Heart left ventricle (tissue), 16 donors: ENCODE data around the gene PGF. TPM values are rescaled to one million over a fixed set of nuclear protein-coding genes. Genes with fewer than 3 reads are reported as not detected.
A peak's percentile ranks its signal among the peaks of the same experiment; 100 is the strongest.

Experiments used
- ATAC-seq, 4 donors: fragments of 200-7000 bp; cut with Tn5 transposase; one replicate each; pipeline ENCODE4 v1.9.1; 2020 to 2022; ENCODE audit warnings: moderate library complexity in 4 of 4, mild to moderate bottlenecking in 3 of 4, moderate number of reproducible peaks in 1 of 4
- DNase-seq, 5 donors: peaks; one replicate each; pipeline ENCODE4 v3.0.0-alpha.2; 2020
- H3K27ac ChIP-seq, 12 donors: fragments of 200-600 bp; sonication (generic) in 4 of 12; one replicate each; pipeline versions ENCODE4 v1.5.0 to v1.8.0; 2016 to 2022; ENCODE audit warnings: mild to moderate bottlenecking in 2 of 12
- H3K27me3 ChIP-seq, 9 donors: fragments of 200-600 bp; sonication (generic) in 2 of 9; one replicate each; pipeline versions ENCODE4 v1.5.1 to v1.8.0; 2016 to 2022; ENCODE audit warnings: mild to moderate bottlenecking in 3 of 9
- H3K36me3 ChIP-seq, 9 donors: fragments of 200-600 bp; sonication (generic) in 2 of 9; one replicate each; pipeline versions ENCODE4 v1.5.0 to v1.8.0; 2018 to 2022; ENCODE audit warnings: mild to moderate bottlenecking in 2 of 9
- H3K4me1 ChIP-seq, 12 donors: fragments of 200-600 bp; sonication (generic) in 4 of 12; one replicate each; pipeline versions ENCODE4 v1.5.0 to v1.8.0; 2016 to 2022; ENCODE audit warnings: mild to moderate bottlenecking in 3 of 12
- H3K4me3 ChIP-seq, 12 donors: fragments of 200-600 bp; sonication (generic) in 4 of 12; one replicate each; pipeline versions ENCODE4 v1.5.0 to v1.8.0; 2017 to 2022; ENCODE audit warnings: mild to moderate bottlenecking in 9 of 12, moderate library complexity in 4 of 12
- H3K9me3 ChIP-seq, 12 donors: fragments of 200-600 bp; sonication (generic) in 4 of 12; one replicate each; pipeline versions ENCODE4 v1.5.0 to v1.8.0; 2016 to 2022; ENCODE audit warnings: mild to moderate bottlenecking in 1 of 12
- CTCF ChIP-seq, 12 donors: fragments of 200-600 bp; sonication (generic) in 4 of 12; IDR thresholded peaks; one replicate each; pipeline versions ENCODE4 v1.5.0 to v1.8.0; 2018 to 2022; ENCODE audit warnings: antibody characterized with exemption in 12 of 12, mild to moderate bottlenecking in 5 of 12
- POLR2A ChIP-seq, 2 donors: fragments of 450-650 bp; IDR thresholded peaks; one replicate each; pipeline ENCODE4 v1.6.1; 2017; ENCODE audit warnings: antibody characterized with exemption in 2 of 2, mild to moderate bottlenecking in 2 of 2, moderate library complexity in 2 of 2
- WGBS, 4 donors: extraction: QIAGEN DNeasy Blood & Tissue Kit in 2 of 4; methylation state at CpG; one replicate each; pipeline versions ENCODE4 v1.1.5 to v1.1.7; 2013 to 2018; 5-methylcytosine and 5-hydroxymethylcytosine counted together
- intact Hi-C, 10 donors: fragments of 100-400 bp; cut with DNase I; formaldehyde crosslinking; loops; one replicate each; pipeline versions ENCODE4 v1.11.1 to v1.14.2; 2022
- polyA plus RNA-seq, 2 donors: library from polyadenylated mRNA; stranded (reverse); fragments of 200-250 nt; gene quantifications; one replicate each; pipeline ENCODE4 v1.2.3, GENCODE V29; 2013
- total RNA-seq, 9 donors: library from RNA; depleted of rRNA in 2 of 9; stranded (reverse); fragments of >200 nt in 2 of 9; fragmentation: NEBNext Ultra II Directional in 3 of 9; extraction: Animal tissue kit (Norgen Biotek cat#: 25700) in 3 of 9; gene quantifications; one replicate each; pipeline versions ENCODE4 v1.1.0 to v1.2.4, GENCODE V29; 2016 to 2023
- donor health status: ischemic (EF 13 %, LVEDD 7.1; RV severe dilation, severe dysfunction).
- donor health status: healthy with polysubstance abuse.
- donor health status: DM: no; HTN: yes; CAD: no.
- donor health status: DM: no; HTN: no; CAD: no.
- donor health status: ischemic (EF 25% LVEDD 6.9; RV normal size, moderate dysfunction).
- donor health status: ischemic (EF 25% LVEDD 5.7; RV mildly dilated, moderate dysfunction).
- donor health status: healthy.
- donor health status: DM: yes; HTN: yes; CAD: no.
- donor health status: ischemic (EF 35%, LVEDD 5.7; RV mildly dilated, moderate dysfunction).
- donor health status: nonischemic (EF 11% LVEDD 7.7; RV severe dilation, severe dysfunction).
- donor health status: DM: yes; HTN: yes; CAD: no.
- donor health status: PGD.
- donor health status: ischemic (EF 29% LVEDD 5.4; RV normal size, mild dysfunction).
- donor health status: nonischemic (EF 23%, LVEDD 6.1; RV moderate dilation, normal function).

Gene PGF
- total and polyA plus RNA-seq, 11 donors: 4.1 to 30.4 (median 5.9) TPM

- intact Hi-C loops: loop anchor here (1.0 to 10.0 kb wide), 13 partner anchors 32 to 142 kb away; partner anchors contain the start of genes EIF2B2 (in 5 of the 10), ZC2HC1C (in 2 of the 10) and ACYP1 (in 1 of the 10)
- Histone ChIP-seq H3K4me3 (peak overlapping the region in 1 of 12 donors; percentile 18), H3K36me3 (peaks cover 0 to 48% (median 30%) of the 10 kb centered on the region in 9 donors), H3K27me3 (no peaks in the 10 kb centered on the region), H3K27ac (peak overlapping the region in 7 of 12 donors; percentile 30 to 48 (median 40)), H3K9me3 (no peaks in the 10 kb centered on the region), H3K4me1 (peaks cover 0 to 55% (median 33%) of the 10 kb centered on the region in 12 donors)
- ATAC-seq (peak; percentile 47 to 59 (median 50)), DNase-seq (peak in 3 of 5 donors; percentile 46 to 52 (median 47))
- WGBS, 4 donors: 17 to 22% (median 18%) methylated on average over 5 of the region's 5 CpGs
- TF ChIP-seq POLR2A (IDR thresholded peaks at IDR 0.05): no peak
- TF ChIP-seq CTCF (IDR thresholded peaks at IDR 0.05): peak in 3 of 12 donors; percentile 3 to 45 (median 10)
These were observed 8.6 kb downstream of the PGF start for GRCh38 chr14:74946659-74947281.

GRCh38 chr14:74945852-74946658, 9.3 kb downstream of the PGF start:
- no peak for TF ChIP-seq POLR2A (IDR thresholded peaks at IDR 0.05)
- peak; percentile 87 to 96 (median 94) for TF ChIP-seq CTCF (IDR thresholded peaks at IDR 0.05)
- H3K9me3 ChIP-seq: no peaks in the 10 kb centered on the region
- peak overlapping the region in 7 of 12 donors; percentile 31 to 48 (median 37) for H3K27ac ChIP-seq
- intact Hi-C loops: loop anchor here (1.0 to 10.0 kb wide), 13 partner anchors 31 to 143 kb away; partner anchors contain the start of genes EIF2B2 (in 5 of the 10), ZC2HC1C (in 2 of the 10) and ACYP1 (in 1 of the 10)
- DNase-seq: peak; percentile 75 to 88 (median 80)
- peaks cover 0 to 48% (median 30%) of the 10 kb centered on the region in 9 donors for H3K36me3 ChIP-seq
- H3K27me3 ChIP-seq: no peaks in the 10 kb centered on the region
- 42 to 46% (median 43%) methylated on average over 14 to 17 of the region's 17 CpGs for WGBS, 4 donors
- H3K4me1 ChIP-seq: peaks cover 0 to 55% (median 34%) of the 10 kb centered on the region in 12 donors
- peak; percentile 74 to 83 (median 80) for ATAC-seq
- H3K4me3 ChIP-seq: peak overlapping the region in 1 of 12 donors; percentile 18

- WGBS, 4 donors: 68 to 83% (median 73%) methylated on average over 14 to 17 of the region's 17 CpGs
- Histone ChIP-seq H3K9me3 (no peaks in the 10 kb centered on the region), H3K36me3 (peaks cover 0 to 48% (median 30%) of the 10 kb centered on the region in 9 donors), H3K27me3 (no peaks in the 10 kb centered on the region), H3K4me3 (no peak overlapping the region), H3K27ac (peak overlapping the region in 1 of 12 donors; percentile 37), H3K4me1 (peaks cover 0 to 55% (median 37%) of the 10 kb centered on the region in 12 donors)
- no peak for DNase-seq
- TF ChIP-seq CTCF (IDR thresholded peaks at IDR 0.05) (peak in 10 of 12 donors; percentile 2 to 51 (median 42)), POLR2A (IDR thresholded peaks at IDR 0.05) (no peak)
- ATAC-seq: no peak
- intact Hi-C loops: loop anchor here in 8 of 10 donors (5.0 to 10.0 kb wide), 9 partner anchors 33 to 139 kb away; partner anchors contain the start of genes EIF2B2 (in 4 of the 8), ZC2HC1C (in 2 of the 8) and ACYP1 (in 1 of the 8)
These were observed 10.0 kb downstream of the PGF start for GRCh38 chr14:74945261-74945851.
